ENCODE measurements around the gene SEPTIN5.

GRCh38 chr22:19765477-19766239 lies 51.4 kb downstream of the SEPTIN5 start:
- TF ChIP-seq CTCF (conservative IDR thresholded peaks at IDR 0.05; ENCODE audit: low read length): no peak
- TF ChIP-seq EZH2phosphoT487 (IDR thresholded peaks at IDR 0.05; ENCODE audit: borderline replicate concordance, low read depth, low read length): peak; percentile 90; the same call in 1 of the 2 replicates
